D721Med (cell line): ENCODE data around the gene MLLT3.

Source experiments
- DNase-seq: peaks from one replicate; pipeline ENCODE4 v3.0.0; 2011; ENCODE audit warnings: low spot score; ENCODE audit not compliant: insufficient read length
- FAIRE-seq: peaks from 2 replicates; lab custom pipeline; 2011; peaks lifted over from hg19 to GRCh38; lab: Jason Lieb, UNC
- TF ChIP-seq, protein P1 (sequence below): IDR thresholded peaks from 2 replicates; pipeline ENCODE4 v1.5.1; 2012; ENCODE audit warnings: mild to moderate bottlenecking, control low read depth; ENCODE audit not compliant: insufficient read depth; ENCODE audit errors: missing control alignments

MLLT3 gene

DNA sequence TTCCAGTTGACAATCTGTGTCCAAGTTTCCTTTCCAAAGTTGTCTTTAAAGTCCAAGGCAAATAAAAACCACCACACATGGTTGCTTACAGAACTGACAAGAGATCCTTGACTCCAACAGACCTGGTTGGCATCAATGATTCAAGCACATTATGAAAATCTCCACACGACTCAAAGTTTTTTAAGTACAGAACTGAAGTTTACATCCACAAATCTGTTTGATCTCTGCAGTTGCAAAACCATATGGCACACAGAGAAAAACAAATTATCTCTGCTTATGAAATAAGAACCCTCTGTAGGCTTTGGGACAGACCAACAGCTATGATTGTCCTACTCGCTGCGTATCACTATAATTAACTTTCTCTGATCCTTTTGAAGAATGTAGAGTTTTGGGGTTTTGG lies 60.8 kb downstream of the MLLT3 start:
- DNase-seq (no peak), FAIRE-seq (no peak)
- TF ChIP-seq, protein P1, sequence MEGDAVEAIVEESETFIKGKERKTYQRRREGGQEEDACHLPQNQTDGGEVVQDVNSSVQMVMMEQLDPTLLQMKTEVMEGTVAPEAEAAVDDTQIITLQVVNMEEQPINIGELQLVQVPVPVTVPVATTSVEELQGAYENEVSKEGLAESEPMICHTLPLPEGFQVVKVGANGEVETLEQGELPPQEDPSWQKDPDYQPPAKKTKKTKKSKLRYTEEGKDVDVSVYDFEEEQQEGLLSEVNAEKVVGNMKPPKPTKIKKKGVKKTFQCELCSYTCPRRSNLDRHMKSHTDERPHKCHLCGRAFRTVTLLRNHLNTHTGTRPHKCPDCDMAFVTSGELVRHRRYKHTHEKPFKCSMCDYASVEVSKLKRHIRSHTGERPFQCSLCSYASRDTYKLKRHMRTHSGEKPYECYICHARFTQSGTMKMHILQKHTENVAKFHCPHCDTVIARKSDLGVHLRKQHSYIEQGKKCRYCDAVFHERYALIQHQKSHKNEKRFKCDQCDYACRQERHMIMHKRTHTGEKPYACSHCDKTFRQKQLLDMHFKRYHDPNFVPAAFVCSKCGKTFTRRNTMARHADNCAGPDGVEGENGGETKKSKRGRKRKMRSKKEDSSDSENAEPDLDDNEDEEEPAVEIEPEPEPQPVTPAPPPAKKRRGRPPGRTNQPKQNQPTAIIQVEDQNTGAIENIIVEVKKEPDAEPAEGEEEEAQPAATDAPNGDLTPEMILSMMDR, result no peak

DNA sequence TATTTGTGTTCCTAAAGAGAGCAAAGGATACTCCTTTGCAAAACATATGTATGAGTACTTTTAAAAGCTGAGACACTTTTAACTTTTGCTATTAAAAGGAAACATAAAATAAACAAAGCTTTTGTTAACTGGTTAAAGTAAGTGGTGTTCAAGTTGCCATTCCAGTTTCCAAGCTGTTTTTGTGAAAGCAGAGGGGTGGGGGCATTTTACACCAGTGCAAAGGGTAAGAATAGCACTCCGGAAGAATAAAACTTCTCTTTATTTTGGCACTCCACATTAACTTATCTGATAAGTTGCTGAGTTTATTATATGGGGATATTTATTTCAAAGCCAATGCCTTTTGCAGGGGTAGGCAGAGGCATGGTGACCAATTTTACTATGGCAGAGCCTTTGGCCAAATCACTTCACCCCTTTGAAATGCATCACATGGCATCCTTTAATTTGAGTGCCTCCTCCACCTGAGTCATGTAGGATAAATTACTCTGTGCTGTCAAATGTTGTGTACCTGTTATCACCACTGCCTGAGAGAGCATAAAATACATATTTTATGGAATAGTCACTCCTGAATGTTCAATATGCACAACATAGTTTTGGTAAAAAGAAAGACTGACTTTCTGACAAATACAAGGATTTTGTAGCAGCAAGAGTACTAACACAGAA lies 62.9 kb downstream of the MLLT3 start:
- TF ChIP-seq, protein P1, result no peak
- DNase-seq (no peak), FAIRE-seq (no peak)

DNA sequence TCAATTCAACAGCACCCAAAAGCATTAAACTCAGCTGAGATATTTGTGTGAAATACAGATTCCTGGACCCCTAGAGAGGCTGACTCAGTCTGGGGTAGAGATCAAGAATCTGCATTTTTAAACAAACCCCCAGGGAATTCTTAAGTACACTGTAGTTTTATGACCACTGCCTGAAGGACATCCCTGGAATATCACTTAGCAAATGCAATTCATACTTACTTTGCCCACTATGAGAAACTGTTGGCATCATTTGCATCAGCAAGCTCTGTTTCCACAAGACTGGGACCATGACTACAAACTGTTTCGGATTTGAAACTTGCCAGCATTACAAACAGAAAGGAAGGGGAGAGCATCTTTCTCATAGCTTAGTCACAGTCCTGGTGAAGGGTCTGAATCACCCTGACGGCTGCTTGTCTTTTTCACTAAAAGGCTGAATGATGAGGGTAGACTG lies 63.7 kb downstream of the MLLT3 start:
- FAIRE-seq (no peak), DNase-seq (no peak)
- TF ChIP-seq, protein P1, result no peak

DNA sequence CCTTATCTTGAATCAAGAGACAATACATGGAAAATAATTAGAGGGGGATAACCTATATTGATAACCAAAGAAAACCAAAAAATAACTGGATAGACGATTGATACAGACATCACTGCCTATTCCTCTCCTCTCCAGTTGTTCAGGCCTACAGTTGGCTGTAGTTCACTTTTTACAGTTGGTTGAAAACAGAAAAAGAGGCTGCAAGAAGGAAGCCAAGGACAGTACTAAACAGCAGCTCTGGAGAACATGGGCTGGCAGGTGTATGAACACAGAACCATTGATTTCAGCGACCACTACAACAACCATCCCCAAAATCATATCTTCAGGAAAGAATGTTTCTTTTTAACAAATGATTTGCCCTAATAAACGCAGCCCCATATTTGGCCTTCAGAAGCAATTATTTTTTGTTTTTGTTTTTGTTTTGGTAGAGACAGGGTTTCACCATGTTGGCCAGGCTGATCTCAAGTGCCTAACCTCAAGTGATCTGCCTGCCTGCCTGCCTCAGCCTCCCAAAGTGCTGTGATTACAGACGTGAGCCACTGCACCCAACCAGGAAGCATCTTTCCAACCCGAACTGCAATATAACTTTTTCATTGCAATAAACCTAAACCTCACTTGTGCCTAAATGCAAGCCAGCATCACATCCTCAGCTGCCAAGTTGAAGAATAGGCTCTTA lies 64.3 kb downstream of the MLLT3 start:
- TF ChIP-seq, protein P1, result no peak
- FAIRE-seq (no peak), DNase-seq (no peak)

DNA sequence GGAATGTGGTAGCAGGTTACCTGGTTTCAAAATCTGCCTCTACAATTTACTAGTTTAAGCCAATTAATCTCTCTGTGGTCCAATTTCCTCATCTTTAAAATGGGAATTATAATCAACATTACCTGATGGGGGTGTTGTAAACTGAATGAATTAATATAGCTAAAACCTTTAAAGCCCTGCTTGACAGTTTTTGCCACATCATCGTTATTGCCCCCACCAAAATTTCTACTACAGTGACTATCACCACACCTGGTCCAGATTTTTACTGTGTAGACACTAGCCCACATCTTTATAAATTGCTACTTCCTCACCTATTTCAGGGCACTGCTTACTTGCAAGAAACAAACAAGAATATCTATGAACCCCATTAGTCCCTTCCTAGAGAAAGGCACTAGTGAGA lies 65.0 kb downstream of the MLLT3 start:
- FAIRE-seq, result no peak
- TF ChIP-seq, protein P1, result no peak
- DNase-seq, result no peak

DNA sequence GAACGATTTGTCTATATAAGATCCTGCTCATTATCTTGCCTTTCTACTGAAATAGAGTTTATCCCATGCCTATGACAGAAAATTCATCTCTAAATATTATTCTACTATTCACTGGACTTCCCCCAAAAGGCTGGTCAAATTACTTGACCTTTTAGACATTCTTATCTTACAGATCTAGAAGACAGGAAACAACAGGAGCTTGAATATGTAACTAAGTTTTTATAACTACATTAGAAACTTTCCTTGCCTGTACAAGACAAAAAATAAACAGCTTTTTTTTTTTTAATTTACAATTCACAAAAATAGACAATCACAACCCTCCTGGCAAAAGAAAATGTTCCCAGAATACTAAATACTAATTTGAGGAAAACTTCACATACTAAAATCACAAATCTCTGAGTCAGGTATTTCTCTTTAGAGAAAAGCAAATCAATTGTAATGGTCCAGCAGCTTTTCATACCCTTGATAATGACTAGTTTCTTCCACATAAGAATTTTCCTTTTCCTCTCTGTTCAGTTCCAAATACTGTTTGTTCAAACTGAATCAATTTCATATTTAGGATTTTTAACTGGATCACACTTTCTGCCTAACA lies 68.6 kb downstream of the MLLT3 start:
- TF ChIP-seq, protein P1, result no peak
- DNase-seq (no peak), FAIRE-seq (no peak)
